Testis (tissue), 3 donors: ENCODE results near the gene FBLN5. TPM values are rescaled to one million over a fixed set of nuclear protein-coding genes. Genes with fewer than 3 reads are reported as not detected.

Source experiments
- DNase-seq: peaks from one replicate; pipeline ENCODE4 v3.0.0-alpha.2; 2019
- H3K27ac ChIP-seq, 2 donors: fragments of 200-600 bp; sonication (generic); one replicate each; pipeline ENCODE4 v1.5.1; 2019
- H3K27me3 ChIP-seq: fragments of 200-600 bp; sonication (generic); one replicate; pipeline ENCODE4 v1.5.1; 2019
- H3K36me3 ChIP-seq: fragments of 200-600 bp; sonication (generic); one replicate; pipeline ENCODE4 v1.5.1; 2017; ENCODE audit warnings: low read depth; ENCODE audit errors: missing control alignments
- H3K4me1 ChIP-seq: fragments of 200-600 bp; sonication (generic); one replicate; pipeline ENCODE4 v1.5.1; 2019
- H3K4me3 ChIP-seq, 2 donors: fragments of 200-600 bp; sonication (generic); one replicate each; pipeline ENCODE4 v1.5.1; 2017 to 2019
- H3K9me3 ChIP-seq: fragments of 200-600 bp; sonication (generic); one replicate; pipeline ENCODE4 v1.5.1; 2017
- POLR2A ChIP-seq: fragments of 450-650 bp; IDR thresholded peaks from one replicate; pipeline ENCODE4 v1.6.1; 2017; ENCODE audit warnings: antibody characterized with exemption, mild to moderate bottlenecking, moderate library complexity
- WGBS, 2 donors: methylation state at CpG; one replicate each; pipeline ENCODE4 v1.1.5; 2018; 5-methylcytosine and 5-hydroxymethylcytosine counted together
- intact Hi-C: fragments of 100-400 bp; cut with DNase I; formaldehyde crosslinking; loops from one replicate; pipeline ENCODE4 v1.15.1; 2023; ENCODE audit warnings: low total_unique reads
- polyA plus RNA-seq: library from polyadenylated mRNA; stranded (reverse); fragments of 350-450 nt; fragmentation: Illumina TruSeq; extraction: RNeasy Lipid Tissue Mini Kit (QIAGEN cat#74804); gene quantifications from one replicate; pipeline ENCODE4 v1.2.3, GENCODE V29; 2014; ENCODE audit warnings: low read depth, low replicate concordance; ENCODE audit not compliant: insufficient read depth
- total RNA-seq, 2 donors: library from RNA; depleted of rRNA; stranded (reverse); fragments of >200 nt; gene quantifications; one replicate each; pipeline ENCODE4 v1.2.3, GENCODE V29; 2016
- TF ChIP-seq, protein P1 (sequence below), 3 experiments: fragments of 450-650 bp in 2 of 3; fragments of 200-600 bp in 1 of 3; sonication (generic) in 1 of 3; IDR thresholded peaks; one replicate each; pipeline ENCODE4 v1.5.1; 2016 to 2019; ENCODE audit warnings: antibody characterized with exemption in 3 of 3, mild to moderate bottlenecking in 2 of 3, moderate library complexity in 1 of 3

Gene FBLN5
- total and polyA plus RNA-seq, 3 donors from 2014 or later: 88.1 to 118 (median 110) TPM

- no peaks in the 10 kb centered on the region for H3K9me3 ChIP-seq
- H3K27ac ChIP-seq: peak overlapping the region in 1 of 2 donors; percentile 77
- no peaks in the 10 kb centered on the region for H3K27me3 ChIP-seq
- peaks cover 23% of the 10 kb centered on the region for H3K4me1 ChIP-seq
- intact Hi-C loops: no loop called here
- TF ChIP-seq, protein P1, sequence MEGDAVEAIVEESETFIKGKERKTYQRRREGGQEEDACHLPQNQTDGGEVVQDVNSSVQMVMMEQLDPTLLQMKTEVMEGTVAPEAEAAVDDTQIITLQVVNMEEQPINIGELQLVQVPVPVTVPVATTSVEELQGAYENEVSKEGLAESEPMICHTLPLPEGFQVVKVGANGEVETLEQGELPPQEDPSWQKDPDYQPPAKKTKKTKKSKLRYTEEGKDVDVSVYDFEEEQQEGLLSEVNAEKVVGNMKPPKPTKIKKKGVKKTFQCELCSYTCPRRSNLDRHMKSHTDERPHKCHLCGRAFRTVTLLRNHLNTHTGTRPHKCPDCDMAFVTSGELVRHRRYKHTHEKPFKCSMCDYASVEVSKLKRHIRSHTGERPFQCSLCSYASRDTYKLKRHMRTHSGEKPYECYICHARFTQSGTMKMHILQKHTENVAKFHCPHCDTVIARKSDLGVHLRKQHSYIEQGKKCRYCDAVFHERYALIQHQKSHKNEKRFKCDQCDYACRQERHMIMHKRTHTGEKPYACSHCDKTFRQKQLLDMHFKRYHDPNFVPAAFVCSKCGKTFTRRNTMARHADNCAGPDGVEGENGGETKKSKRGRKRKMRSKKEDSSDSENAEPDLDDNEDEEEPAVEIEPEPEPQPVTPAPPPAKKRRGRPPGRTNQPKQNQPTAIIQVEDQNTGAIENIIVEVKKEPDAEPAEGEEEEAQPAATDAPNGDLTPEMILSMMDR (IDR thresholded peaks at IDR 0.05): no peak
- TF ChIP-seq POLR2A: no peak
- no peak overlapping the region for H3K4me3 ChIP-seq
- H3K36me3 ChIP-seq: no peaks in the 10 kb centered on the region
- DNase-seq: no peak
- 80 to 83% methylated on average over 5 of the region's 5 CpGs for WGBS, 2 donors
These were observed 56.4 kb downstream of the FBLN5 start for GRCh38 chr14:91891101-91891500.

DNA sequence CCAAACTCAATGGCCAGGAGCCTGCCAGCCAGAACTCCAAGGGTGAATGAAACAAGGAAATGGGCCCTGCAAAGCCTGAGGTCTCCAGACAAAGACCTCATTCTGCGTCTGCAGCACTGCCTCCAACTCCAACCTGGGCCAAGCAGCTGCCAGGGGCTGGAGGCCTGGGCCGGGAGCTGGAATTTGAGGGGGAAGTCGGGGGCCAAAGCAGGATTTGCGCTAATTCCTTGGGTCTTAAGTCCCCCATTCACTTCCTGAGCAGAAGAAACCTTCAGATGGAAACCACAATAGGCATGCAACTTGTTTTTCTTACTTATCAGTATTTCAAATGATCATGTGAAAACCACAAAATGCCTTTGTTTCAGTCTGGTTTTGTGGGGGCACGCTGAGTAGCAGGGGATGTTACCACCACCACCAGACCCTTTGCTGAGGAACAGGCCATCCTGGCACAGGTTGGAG, 57.2 kb downstream of the FBLN5 start:
- no peak overlapping the region for H3K4me3 ChIP-seq
- no peak for DNase-seq
- H3K36me3 ChIP-seq: no peaks in the 10 kb centered on the region
- TF ChIP-seq POLR2A: no peak
- TF ChIP-seq, protein P1 (IDR thresholded peaks at IDR 0.05): no peak
- no peaks in the 10 kb centered on the region for H3K27me3 ChIP-seq
- intact Hi-C loops: no loop called here
- 33 to 54% methylated on average over 5 of the region's 5 CpGs for WGBS, 2 donors
- H3K9me3 ChIP-seq: no peaks in the 10 kb centered on the region
- H3K27ac ChIP-seq: peak overlapping the region in 1 of 2 donors; percentile 77
- H3K4me1 ChIP-seq: peaks cover 23% of the 10 kb centered on the region

DNA sequence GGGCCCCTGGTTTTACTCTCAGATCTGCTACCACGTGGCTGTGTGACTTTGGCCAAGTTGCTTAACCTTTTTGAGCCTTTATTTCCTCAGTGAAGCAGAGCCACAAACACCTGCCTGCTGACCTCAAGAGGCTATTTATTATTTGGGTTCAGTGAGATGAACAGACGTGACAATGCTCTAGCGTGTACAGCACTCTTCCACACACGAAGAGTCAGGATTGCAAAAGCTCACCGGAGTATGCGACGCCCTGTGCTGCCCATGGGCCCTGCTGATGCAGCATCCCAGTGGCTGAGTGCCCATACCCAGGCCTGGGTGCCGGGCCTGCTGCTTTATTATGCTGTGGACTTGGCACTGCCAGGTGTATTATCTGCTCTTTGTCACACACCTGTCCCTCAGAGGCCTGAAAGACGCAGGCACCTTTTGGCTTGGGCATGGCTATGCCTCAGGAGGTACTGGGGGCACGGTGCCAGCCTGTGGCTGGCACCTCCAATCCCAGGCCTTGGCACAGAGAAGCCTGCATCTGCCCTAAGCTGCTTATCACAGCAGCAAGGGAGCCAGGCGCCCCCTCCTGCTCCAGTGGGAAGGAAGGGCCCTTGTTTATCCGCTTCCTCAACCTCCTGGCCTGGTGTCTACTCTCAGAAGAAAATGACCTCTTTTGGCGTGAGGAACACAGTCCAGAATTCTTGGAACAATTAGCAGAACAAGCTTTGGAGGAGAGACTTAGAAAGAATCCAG, 57.9 kb downstream of the FBLN5 start:
- 55 to 76% methylated on average over 12 to 13 of the region's 13 CpGs for WGBS, 2 donors
- Histone ChIP-seq H3K27me3 (no peaks in the 10 kb centered on the region), H3K9me3 (no peaks in the 10 kb centered on the region), H3K27ac (peak overlapping the region; percentile 50 to 77), H3K4me3 (no peak overlapping the region), H3K36me3 (no peaks in the 10 kb centered on the region), H3K4me1 (peaks cover 26% of the 10 kb centered on the region)
- DNase-seq: peak; percentile 54
- TF ChIP-seq, protein P1 (IDR thresholded peaks at IDR 0.05): no peak
- no peak for TF ChIP-seq POLR2A
- intact Hi-C loops: no loop called here

GRCh38 chr14:91888641-91889476, 58.6 kb downstream of the FBLN5 start:
- Histone ChIP-seq H3K27ac (peak overlapping the region in 1 of 2 donors; percentile 77), H3K36me3 (no peaks in the 10 kb centered on the region), H3K4me1 (peaks cover 33% of the 10 kb centered on the region), H3K9me3 (no peaks in the 10 kb centered on the region), H3K27me3 (no peaks in the 10 kb centered on the region), H3K4me3 (no peak overlapping the region)
- TF ChIP-seq POLR2A: no peak
- TF ChIP-seq, protein P1 (IDR thresholded peaks at IDR 0.05): no peak
- intact Hi-C loops: no loop called here
- DNase-seq: no peak
- 71 to 72% methylated on average over 7 to 10 of the region's 10 CpGs for WGBS, 2 donors
